HG03460 (cell line): ENCODE data around the gene KIAA0319L.

Source experiments
- ATAC-seq: cut with Tn5 transposase; IDR thresholded peaks from one replicate; pipeline ENCODE4 v1.9.1; 2021; ENCODE audit not compliant: unreplicated experiment

KIAA0319L gene

DNA sequence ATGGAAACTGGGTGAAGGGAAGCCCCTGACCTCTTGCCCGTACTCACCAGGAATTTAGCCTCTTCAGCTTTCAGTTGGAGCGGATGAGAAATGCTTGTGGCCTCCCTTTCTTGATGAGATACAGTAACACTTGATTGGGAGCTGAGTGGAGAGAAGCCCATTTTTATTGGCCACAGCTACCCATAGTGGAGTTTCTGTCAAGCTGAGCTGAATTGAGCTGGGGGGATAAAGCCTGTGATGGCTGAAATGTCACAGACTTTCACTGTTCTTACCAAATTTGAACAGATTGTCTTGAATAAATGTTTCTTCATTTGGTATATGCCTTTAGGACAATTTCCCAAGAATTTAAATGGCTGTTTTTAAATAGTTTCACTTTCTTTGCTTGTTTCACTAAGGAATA lies 162.8 kb downstream of the KIAA0319L start:
- no peak for ATAC-seq

DNA sequence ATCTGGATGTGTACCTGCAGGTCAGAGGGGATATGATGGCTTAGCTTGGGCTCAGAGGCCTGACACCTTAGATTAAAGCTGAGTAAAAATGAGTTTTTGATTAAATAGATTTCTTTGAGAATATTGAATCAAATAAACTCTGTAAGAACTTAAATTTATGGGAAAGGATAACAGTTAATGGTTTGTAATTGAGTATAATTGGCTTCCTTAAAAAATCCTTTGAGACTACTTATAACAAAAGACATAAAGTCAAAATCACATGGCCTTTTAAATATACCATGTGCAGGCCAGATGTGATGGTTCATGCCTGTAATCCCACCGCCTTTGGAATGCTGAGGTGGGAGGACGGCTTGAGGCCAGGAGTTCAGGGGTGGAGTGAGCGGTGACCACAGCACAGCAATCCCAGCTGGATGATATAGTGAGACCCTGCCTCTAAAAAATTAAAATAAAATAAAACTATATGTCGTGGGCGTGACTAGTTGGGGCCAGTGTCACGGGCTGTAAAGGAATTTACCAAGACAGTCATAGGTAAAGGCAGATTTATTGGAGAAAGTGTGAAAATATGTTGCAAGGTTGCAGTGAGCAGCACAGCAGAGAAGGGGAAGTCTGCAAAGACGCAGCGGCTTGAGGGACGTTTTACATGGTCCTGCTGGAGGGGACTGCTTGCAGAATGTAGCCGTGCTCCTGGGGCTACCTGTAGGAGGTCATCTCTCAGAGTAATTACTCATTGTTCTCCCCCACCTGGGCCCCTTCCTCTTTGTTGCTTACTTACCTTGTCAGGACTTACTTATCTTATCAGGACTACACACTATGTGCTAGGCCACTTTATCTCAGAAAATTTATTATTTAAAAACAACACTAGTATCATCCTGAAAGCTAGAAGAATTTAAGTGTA lies 166.4 kb downstream of the KIAA0319L start:
- no peak for ATAC-seq

DNA sequence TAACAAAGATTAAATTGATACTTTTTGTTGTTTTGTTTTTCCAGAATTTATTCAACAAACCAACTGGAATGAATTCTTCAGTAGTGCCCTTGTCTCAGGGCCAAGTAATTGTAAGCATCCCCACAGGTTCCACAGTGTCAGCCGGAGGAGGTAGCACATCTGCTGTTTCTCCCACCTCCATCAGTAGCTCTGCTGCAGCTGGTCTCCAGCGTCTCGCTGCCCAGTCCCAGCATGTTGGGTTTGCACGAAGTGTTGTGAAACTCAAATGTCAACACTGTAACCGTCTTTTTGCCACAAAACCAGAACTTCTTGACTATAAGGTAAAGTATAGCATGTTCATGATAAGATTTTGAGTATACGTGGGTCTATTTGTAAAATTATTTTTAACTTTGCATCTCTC lies 170.2 kb downstream of the KIAA0319L start:
- ATAC-seq, result no peak

DNA sequence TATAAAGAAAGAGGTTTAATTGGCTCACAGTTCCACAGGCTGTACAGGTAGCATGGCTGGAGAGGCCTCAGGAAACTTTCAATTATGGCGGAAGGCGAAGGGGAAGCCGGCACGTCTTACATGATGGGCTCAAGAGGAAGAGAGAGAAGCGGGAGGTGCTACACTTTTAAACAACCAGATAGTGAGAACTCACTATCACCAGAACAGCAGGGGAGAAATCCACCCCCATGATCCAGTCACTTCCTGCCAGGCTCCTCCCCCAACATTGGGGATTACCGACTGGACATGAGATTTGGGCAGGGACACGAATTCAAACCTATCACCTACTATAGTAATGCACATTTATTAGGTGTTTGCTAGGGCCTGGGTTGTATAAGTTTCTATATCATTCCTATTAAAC lies 170.9 kb downstream of the KIAA0319L start:
- ATAC-seq, result no peak
